GM12892 (cell line): ENCODE data around the gene LST1.
"Not testable (repeated sequence)": the region's sequence is repeated elsewhere in the genome, so short reads cannot be mapped to it uniquely, and the experiment has no call there.

Source experiments
- DNase-seq: peaks from one replicate; pipeline ENCODE4 v3.0.0; 2011; ENCODE audit not compliant: insufficient read length
- FAIRE-seq: peaks from 2 replicates; lab custom pipeline; 2011; peaks lifted over from hg19 to GRCh38; lab: Jason Lieb, UNC
- POLR2A ChIP-seq: IDR thresholded peaks from 2 replicates; pipeline ENCODE4 v1.6.1; 2011; ENCODE audit warnings: low read depth, low read length, control low read depth
- POLR2AphosphoS5 ChIP-seq: IDR thresholded peaks from 2 replicates; pipeline ENCODE4 v1.6.1; 2011; ENCODE audit warnings: low read depth, low read length, control low read depth
- TAF1 ChIP-seq: IDR thresholded peaks from 2 replicates; pipeline ENCODE4 v1.6.1; 2011; ENCODE audit warnings: low read depth, mild to moderate bottlenecking, control low read depth, low read length, borderline replicate concordance

Gene LST1

DNA sequence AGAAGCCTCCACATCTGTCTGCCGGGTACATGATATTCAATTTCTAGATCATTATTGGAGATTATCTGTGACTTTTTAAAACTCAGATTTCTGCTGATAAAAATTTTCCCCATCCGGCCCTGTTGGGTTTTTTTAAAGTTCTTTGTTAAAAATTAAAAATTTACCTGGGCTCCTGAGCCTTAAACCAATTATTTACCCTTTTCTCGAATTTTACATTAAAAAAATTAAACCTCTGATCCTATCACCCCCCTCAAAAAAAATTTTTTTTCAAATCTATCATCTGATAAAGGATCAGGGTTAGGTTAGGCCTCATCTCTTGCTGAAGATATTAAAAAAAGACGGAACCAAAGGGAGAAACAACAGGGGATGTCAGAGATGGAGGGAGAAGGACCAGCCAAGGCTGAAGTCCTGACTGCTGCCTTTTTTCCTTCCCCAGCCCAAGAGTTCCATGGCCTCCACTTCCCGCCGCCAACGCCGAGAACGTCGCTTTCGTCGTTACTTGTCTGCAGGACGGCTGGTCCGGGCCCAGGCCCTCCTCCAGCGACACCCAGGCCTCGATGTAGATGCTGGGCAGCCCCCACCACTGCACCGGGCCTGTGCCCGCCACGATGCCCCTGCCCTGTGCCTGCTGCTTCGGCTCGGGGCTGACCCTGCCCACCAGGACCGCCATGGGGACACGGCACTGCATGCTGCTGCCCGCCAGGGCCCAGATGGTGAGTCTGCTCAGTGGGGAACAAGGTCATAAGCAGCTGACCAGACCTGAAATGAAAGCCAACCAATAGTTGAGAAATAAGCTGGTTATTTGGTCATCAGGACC, 38.1 kb upstream of the LST1 start:
- no peak for DNase-seq
- TF ChIP-seq POLR2AphosphoS5 (0 out of 2 replicates have a peak, but pooled peaks have one; percentile 3), TAF1 (no peak)
- no peak for FAIRE-seq

DNA sequence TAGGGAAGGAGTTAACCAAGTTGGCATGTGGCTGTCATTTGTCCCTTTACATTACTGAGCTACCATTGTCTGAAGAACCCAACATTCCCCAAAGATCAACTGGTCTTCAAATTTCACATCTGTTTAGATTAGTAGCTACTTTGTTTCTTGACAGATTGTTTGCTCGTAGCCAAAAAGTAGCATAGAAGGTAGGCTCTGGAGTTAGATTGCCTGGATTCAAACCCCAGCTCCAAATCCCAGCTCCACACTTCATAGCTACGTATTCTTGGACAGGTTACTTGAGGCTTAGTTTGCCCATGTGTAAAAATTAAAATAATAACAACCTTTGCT, 37.6 kb upstream of the LST1 start:
- DNase-seq, result no peak
- no peak for FAIRE-seq
- TF ChIP-seq POLR2AphosphoS5 (no peak), POLR2A (no peak), TAF1 (no peak)

DNA sequence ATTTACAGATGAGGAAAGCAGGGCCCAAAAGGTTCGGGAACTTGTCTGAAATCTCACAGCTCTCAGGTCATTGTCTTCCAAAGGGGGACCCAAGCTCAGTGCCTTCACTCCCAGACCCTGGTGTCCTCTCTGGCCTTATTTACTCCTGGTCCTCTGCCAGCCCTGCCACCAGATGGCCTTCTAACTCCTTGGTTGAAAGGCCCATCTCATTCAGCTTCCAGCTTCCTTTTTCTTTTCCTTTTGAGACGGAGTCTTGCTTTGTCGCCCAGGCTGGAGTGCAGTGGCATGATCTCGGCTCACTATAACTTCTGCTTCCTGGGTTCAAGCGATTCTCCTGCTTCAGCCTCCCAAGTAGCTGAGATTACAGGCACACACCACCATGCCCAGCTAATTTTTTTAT, 34.7 kb upstream of the LST1 start:
- peak; percentile 62 for FAIRE-seq
- not testable (repeated sequence) for DNase-seq

DNA sequence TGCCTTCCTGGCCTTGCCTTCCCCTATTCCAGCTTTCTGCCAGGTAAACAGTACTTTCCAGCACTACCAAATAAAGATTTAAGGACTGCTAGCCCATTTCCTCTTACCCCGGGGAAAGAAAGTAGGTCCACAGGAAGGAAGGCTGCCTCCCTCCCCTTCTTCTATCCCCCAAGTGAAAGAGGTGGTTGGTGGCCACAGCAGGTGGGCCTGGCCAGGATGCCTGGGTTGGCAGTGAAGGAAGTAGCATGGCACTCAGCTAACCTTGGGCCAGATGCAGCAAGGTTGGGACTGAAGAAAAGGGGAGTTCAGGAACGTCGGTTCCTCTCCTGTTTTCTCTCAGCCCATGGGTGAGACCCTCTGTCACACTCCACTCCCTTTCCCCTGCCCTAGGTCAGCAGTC, 29.8 kb upstream of the LST1 start:
- DNase-seq (no peak), FAIRE-seq (peak; percentile 69)
- TF ChIP-seq TAF1, result no peak
- no peak for TF ChIP-seq POLR2AphosphoS5
- TF ChIP-seq POLR2A, result no peak

DNA sequence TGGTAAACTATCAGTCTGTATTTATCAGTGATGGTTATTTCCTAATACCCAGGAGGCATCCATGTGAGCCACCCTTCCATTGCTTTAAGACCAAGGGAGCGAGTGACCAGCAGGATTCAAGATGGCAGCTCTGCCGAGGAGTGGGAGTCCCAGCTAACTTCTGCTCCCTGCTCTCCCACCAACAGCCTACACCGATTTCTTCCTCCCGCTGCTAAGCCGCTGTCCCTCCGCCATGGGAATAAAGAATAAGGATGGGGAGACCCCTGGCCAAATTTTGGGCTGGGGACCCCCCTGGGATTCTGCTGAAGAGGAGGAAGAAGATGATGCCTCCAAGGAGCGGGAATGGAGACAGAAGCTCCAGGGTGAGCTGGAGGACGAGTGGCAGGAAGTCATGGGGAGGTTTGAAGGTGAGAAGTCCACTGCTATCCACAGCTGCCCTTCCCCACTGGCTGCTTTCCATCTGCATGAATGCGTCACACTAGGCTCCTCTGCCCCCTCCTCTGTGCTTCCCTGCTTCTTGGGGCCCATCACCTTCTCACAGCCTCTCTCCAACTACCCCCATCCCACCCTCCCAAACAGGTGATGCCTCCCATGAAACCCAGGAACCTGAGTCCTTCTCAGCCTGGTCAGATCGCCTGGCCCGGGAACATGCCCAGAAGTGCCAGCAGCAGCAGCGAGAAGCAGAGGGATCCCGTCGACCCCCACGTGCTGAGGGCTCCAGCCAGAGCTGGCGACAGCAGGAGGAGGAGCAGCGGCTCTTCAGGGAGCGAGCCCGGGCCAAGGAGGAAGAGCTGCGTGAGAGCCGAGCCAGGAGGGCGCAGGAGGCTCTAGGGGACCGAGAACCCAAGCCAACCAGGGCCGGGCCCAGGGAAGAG, 28.4 kb upstream of the LST1 start:
- DNase-seq (no peak), FAIRE-seq (peak; percentile 9)
- TF ChIP-seq TAF1, result no peak
- TF ChIP-seq POLR2A, result no peak
- TF ChIP-seq POLR2AphosphoS5, result no peak

DNA sequence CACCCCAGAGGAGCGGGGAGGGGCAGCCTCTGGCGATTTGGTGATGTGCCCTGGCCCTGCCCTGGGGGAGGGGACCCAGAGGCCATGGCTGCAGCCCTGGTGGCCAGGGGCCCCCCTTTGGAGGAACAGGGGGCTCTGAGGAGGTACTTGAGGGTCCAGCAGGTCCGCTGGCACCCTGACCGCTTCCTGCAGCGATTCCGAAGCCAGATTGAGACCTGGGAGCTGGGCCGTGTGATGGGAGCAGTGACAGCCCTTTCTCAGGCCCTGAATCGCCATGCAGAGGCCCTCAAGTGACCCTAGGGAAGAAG, 27.8 kb upstream of the LST1 start:
- FAIRE-seq, result no peak
- DNase-seq, result no peak
- TF ChIP-seq POLR2AphosphoS5, result no peak
- TF ChIP-seq TAF1, result no peak
- no peak; the same call in 1 of the 2 replicates for TF ChIP-seq POLR2A

DNA sequence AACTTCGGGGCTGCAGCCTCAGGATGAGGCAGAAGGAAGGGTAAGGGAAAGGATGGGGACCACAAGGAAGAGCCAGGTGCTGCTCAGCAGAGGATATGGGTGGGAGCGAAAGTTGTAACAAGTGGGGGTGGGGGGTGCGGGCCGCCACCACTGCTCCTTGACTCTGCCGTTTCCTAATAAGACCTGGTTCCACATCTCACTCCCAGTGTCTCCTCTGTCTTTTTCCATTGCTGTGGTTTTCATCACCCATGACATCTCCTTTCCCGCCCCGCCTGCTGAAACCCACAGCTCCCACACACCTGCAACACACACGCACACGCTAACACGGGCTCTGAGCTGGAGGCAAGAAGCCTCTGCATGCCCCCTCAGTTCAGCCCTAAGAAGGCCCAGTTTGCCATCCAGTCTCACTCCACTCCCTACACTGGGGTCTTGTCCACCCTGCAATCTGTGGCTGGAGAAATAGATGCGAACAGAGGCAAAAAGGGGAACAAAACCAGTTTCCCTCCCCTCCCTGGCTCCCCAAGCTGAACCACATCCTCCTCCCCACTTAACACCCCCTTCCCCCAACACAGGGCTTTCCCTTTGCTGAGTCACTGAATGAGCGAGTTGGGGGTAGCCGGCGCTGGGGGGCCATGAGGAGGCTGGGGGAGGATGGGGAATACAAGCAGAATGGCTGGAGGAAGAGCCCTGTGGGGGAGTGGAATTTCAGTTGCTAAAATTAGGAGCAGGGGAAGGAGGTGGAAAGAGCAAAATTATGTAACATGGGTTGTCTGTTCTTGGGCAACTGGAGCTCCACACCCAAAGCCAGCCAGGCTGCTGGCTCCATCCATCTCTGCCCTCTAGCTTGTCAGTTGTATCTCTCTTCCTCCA, 27.2 kb upstream of the LST1 start:
- FAIRE-seq (peak; percentile 94), DNase-seq (peak; percentile 66)
- TF ChIP-seq POLR2AphosphoS5 (peak; percentile 91), POLR2A (peak; percentile 80), TAF1 (peak; percentile 45)

DNA sequence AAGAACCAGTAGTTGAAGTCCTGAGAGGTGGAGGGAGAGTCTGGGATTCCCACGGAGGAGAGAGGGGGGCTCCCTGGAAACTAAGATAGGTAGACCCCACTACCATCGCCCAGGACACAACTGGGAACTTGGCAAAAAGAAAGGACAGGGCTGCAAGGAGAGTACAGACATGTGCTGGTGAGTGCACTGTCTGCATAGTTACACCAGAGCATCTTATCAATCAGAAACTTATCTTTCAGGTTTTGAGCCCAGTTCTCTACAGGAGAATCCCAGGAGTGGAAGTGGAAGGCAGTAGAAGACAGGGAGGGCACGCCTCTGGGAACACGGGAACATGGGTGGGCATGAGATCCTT, 26.5 kb upstream of the LST1 start:
- FAIRE-seq (no peak), DNase-seq (no peak)
- TF ChIP-seq POLR2A (peak; percentile 34; the same call in 1 of the 2 replicates), POLR2AphosphoS5 (no peak)

DNA sequence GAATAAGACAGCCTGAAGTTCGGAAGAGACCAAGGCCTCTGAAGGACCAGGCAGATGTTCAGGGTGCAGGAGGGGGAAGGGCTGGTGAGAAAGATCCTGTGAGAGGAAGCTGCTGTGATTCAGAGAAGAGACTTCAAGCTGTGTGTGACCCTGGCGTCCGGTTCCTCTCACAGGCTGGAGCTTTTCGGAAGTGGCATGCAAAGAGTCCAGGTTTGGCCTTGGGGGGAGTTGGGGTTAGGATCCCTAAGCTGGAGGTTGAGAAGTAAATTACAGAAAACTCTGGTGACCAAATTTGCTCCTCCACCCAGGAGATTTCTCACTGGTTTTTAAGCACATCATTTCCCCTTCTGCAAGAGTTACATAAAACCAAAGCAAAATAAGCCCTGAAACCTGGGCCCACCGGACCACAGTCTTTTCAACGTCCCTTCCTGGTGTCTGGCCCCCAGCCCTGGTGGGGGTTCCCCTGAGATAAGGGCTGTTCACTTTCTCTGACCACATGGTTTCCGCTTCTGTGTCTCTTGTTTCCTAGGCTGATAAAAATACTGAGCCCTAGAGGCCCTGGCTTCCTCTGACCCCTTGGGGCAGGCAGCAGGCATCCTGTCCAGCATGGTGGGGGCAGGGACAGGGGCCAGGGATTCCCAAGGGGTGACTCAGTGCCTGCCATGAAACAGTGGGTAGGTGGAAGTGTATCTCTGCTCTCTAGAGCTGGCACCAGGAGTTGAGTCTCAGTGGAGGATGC, 25.9 kb upstream of the LST1 start:
- FAIRE-seq (peak; percentile 93), DNase-seq (peak; percentile 59)
- TF ChIP-seq POLR2A (no peak), TAF1 (no peak), POLR2AphosphoS5 (peak; percentile 34)

DNA sequence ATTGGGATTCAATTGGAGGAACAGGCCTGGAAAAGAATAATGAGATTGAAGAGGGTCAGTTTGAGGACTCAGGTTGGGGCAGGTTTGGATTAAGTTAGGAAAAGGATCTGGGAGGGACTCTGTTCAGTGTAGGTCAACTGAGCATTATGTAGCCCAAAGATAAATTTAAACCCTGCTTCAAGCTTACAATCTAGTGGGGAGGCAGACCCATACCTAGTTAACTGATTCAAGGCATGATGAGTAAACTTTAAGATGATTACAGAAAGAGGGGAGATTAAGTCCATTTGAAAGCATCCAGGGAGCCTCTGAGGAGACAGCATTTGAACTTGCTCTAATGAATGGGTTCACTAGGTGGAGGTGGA, 25.4 kb upstream of the LST1 start:
- TF ChIP-seq POLR2AphosphoS5 (no peak), POLR2A (no peak), TAF1 (no peak)
- DNase-seq (no peak), FAIRE-seq (peak; percentile 9)

DNA sequence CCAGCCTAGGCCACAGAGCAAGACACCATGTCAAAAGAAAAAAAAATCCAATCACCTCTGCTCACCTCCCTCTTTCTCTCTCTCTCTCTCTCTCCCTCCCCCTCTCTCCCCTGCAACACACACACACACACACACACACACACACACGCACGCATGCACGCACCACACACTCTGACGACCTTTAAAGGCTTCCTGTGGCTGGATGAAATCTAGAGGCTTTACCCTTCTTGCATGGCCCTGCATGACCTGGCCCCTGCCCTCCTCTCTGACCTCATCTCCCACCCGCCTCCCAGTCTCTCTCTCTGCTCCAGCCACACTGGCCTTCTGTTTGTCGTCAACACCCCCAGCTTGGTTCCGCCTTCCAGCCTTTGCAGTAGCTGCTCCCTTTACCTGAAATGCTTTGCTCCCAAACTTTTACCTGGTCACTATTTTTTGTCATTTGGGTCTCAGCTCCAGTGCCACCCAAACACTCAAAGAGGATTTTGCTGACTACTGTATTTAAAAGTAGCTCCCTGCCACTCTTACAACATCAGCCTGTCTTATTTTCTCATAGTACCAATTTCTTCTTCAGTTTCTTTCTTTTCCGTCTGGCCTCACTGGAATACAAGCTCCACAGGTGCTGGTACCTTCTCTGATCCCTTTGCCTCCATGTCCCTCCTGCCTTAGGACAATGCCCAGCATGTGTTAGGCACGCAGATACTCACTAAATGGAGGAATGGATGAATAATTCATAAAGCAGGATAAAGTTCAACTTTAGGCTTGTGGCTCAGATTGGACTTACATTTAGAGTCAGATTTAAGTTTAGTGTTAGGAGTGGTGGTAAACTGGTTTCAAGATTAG, 18.3 kb upstream of the LST1 start:
- peak; percentile 48 for FAIRE-seq

More for the DNA sequence above, 18.3 kb upstream of the LST1 start:
- no peak for TF ChIP-seq TAF1
- 0 out of 2 replicates have a peak, but pooled peaks have one; percentile 20 for TF ChIP-seq POLR2AphosphoS5
- no peak for DNase-seq
